ENCODE measurements around the gene TPO.

TPO gene

GRCh38 chr2:1538663-1539062, 125.4 kb downstream of the TPO start:
- DNase-seq = peak; percentile 53

- no peak for DNase-seq
Measured at GRCh38 chr2:1539441-1539840, 126.2 kb downstream of the TPO start.

GRCh38 chr2:1539973-1540372, 126.7 kb downstream of the TPO start:
- no peak for DNase-seq

- DNase-seq = no peak
Measured at GRCh38 chr2:1540481-1540880, 127.2 kb downstream of the TPO start.

GRCh38 chr2:1541040-1541439, 127.8 kb downstream of the TPO start:
- DNase-seq = no peak

- no peak for DNase-seq
Measured at GRCh38 chr2:1541819-1542475, 128.7 kb downstream of the TPO start.

- DNase-seq = no peak
Measured at GRCh38 chr2:1542971-1543370, 129.7 kb downstream of the TPO start.

- no peak for DNase-seq
Measured at GRCh38 chr2:1543776-1544477, 130.7 kb downstream of the TPO start.

- DNase-seq = peak; percentile 54
Measured at GRCh38 chr2:1544478-1545069, 131.3 kb downstream of the TPO start.

- peak; percentile 58 for DNase-seq
Measured at GRCh38 chr2:1546023-1546591, 132.8 kb downstream of the TPO start.

GRCh38 chr2:1546901-1547300, 133.6 kb downstream of the TPO start:
- no peak for DNase-seq

- DNase-seq = no peak
Measured at GRCh38 chr2:1548910-1549673, 135.8 kb downstream of the TPO start.

GRCh38 chr2:1550076-1550475, 136.8 kb downstream of the TPO start:
- no peak for DNase-seq

- peak; percentile 32 for DNase-seq
Measured at GRCh38 chr2:1550658-1551316, 137.5 kb downstream of the TPO start.

GRCh38 chr2:1551905-1552304, 138.6 kb downstream of the TPO start:
- DNase-seq = no peak

- no peak for DNase-seq
Measured at GRCh38 chr2:1552611-1553010, 139.3 kb downstream of the TPO start.

- DNase-seq = peak; percentile 76
Measured at GRCh38 chr2:1553671-1554295, 140.5 kb downstream of the TPO start.

- DNase-seq = no peak
Measured at GRCh38 chr2:1556286-1556685, 143.0 kb downstream of the TPO start.

- peak; percentile 70 for DNase-seq
Measured at GRCh38 chr2:1556776-1557466, 143.7 kb downstream of the TPO start.

GRCh38 chr2:1557467-1557820, 144.2 kb downstream of the TPO start:
- no peak for DNase-seq

GRCh38 chr2:1559589-1560175, 146.4 kb downstream of the TPO start:
- DNase-seq = no peak

All from fibroblast of skin of back (primary cell).